ENCODE results near the gene CHMP2B. TPM values are rescaled to one million over a fixed set of nuclear protein-coding genes. Genes with fewer than 3 reads are reported as not detected.

CHMP2B gene
- total and polyA plus RNA-seq, 2 of the 4 experiments (the other 2 are of a cell fraction): 6.8 to 14.0 TPM

GRCh38 chr3:87199628-87200027, 27.5 kb upstream of the CHMP2B start:
- no peak overlapping the region for H3K23ac ChIP-seq (ENCODE audit: low read depth, low read length)
- no peak overlapping the region for H4K5ac ChIP-seq (ENCODE audit: low read depth, low read length)
- H3K56ac ChIP-seq (ENCODE audit: extremely low read depth, insufficient read depth, low read length): no peak overlapping the region
- H3K27me3 ChIP-seq (ENCODE audit: control insufficient read depth, insufficient read depth, low read length): no peaks in the 10 kb centered on the region
- no peak overlapping the region for H3K9ac ChIP-seq (ENCODE audit: low read depth, low read length)
- CTCF ChIA-PET: no interaction called here
- TF ChIP-seq NFE2L2 (IDR thresholded peaks at IDR 0.05; ENCODE audit: low read depth, low read length) (no peak), ELK1 (IDR thresholded peaks at IDR 0.05; ENCODE audit: borderline replicate concordance, low read depth, low read length) (no peak), MAZ (IDR thresholded peaks at IDR 0.05; ENCODE audit: borderline replicate concordance, low read depth, low read length) (no peak), FOS (IDR thresholded peaks at IDR 0.05; ENCODE audit: low read depth, low read length) (no peak), MAFK (IDR thresholded peaks at IDR 0.05; ENCODE audit: low read depth, low read length) (no peak), RAD21 (IDR thresholded peaks at IDR 0.05; ENCODE audit: low read length) (no peak), RFX5 (IDR thresholded peaks at IDR 0.05; ENCODE audit: low read depth, low read length) (no peak), CTCF (conservative IDR thresholded peaks at IDR 0.05; ENCODE audit: low read depth, low read length) (no peak), MXI1 (IDR thresholded peaks at IDR 0.05; ENCODE audit: borderline replicate concordance, low read depth, low read length) (no peak), BHLHE40 (IDR thresholded peaks at IDR 0.05; ENCODE audit: low read depth, low read length) (no peak), POLR2A (IDR thresholded peaks at IDR 0.05; ENCODE audit: low read depth, low read length) (no peak), CEBPB (IDR thresholded peaks at IDR 0.05; ENCODE audit: low read depth, low read length) (no peak), CHD1 (IDR thresholded peaks at IDR 0.05; ENCODE audit: low read depth, low read length) (no peak), SMC3 (IDR thresholded peaks at IDR 0.05; ENCODE audit: low read depth, low read length) (no peak), USF2 (IDR thresholded peaks at IDR 0.05; ENCODE audit: low read depth, low read length) (no peak), RCOR1 (IDR thresholded peaks at IDR 0.05; ENCODE audit: insufficient replicate concordance, low read length) (no peak)
- in situ Hi-C loops (cut with MboI; ENCODE audit: low sequenced_read_pairs): no loop called here
- H3K4ac ChIP-seq (ENCODE audit: low read depth, low read length): no peak overlapping the region
- no peaks in the 10 kb centered on the region for H3K9me3 ChIP-seq (ENCODE audit: control insufficient read depth, insufficient read depth, low read length)
- intact Hi-C loops (cut with micrococcal nuclease): no loop called here
- no peak overlapping the region for H3K4me3 ChIP-seq (ENCODE audit: insufficient read depth, low read depth, low read length)
- dilution Hi-C loops (cut with HindIII; ENCODE audit: low sequenced_read_pairs, unreplicated experiment): no loop called here
- no peak overlapping the region for H3K18ac ChIP-seq (ENCODE audit: low read depth, low read length)
- no peak overlapping the region for H2BK15ac ChIP-seq (ENCODE audit: low read depth, low read length)
- ATAC-seq (ENCODE audit: low read depth) (no peak), DNase-seq (no peak)
- H2AK9ac ChIP-seq (replicated peaks; ENCODE audit: low read depth, low read length, poor library complexity): no peak overlapping the region
- POLR2A ChIA-PET (ENCODE audit: unreplicated experiment): no interaction called here
- no peak overlapping the region for H2BK5ac ChIP-seq (ENCODE audit: low read depth, low read length, poor library complexity, severe bottlenecking)
- no peaks in the 10 kb centered on the region for H3K9me1 ChIP-seq (ENCODE audit: insufficient read depth, low read length)
- no peaks in the 10 kb centered on the region for H3K79me1 ChIP-seq (ENCODE audit: low read depth in 1 of 2, low read length in 2 of 2)
- no peaks in the 10 kb centered on the region for H4K20me1 ChIP-seq (ENCODE audit: insufficient read depth, low read length)
- no peak overlapping the region for H2AFZ ChIP-seq (replicated peaks; ENCODE audit: low read length, poor library complexity)
- no peak overlapping the region for H2BK120ac ChIP-seq (ENCODE audit: low read depth, low read length)
- H3K27ac ChIP-seq (ENCODE audit: insufficient read depth, low read length): no peak overlapping the region
- no peaks in the 10 kb centered on the region for H3K4me1 ChIP-seq (ENCODE audit: control insufficient read depth, insufficient read depth, low read length)
- no peak overlapping the region for H2AK5ac ChIP-seq (ENCODE audit: low read depth, low read length)
- no peak overlapping the region for H4K91ac ChIP-seq (ENCODE audit: insufficient read depth, low read depth, low read length)
- H3K36me3 ChIP-seq (ENCODE audit: control insufficient read depth, insufficient read depth, low read length): no peaks in the 10 kb centered on the region
- WGBS, 2 experiments (ENCODE audit: extremely low coverage in 2 of 2, insufficient read length in 1 of 2): no CpG with 5 or more reads among the region's 2 CpGs
- no peak overlapping the region for H4K8ac ChIP-seq (ENCODE audit: low read depth in 2 of 2, low read length in 2 of 2)
- H3K4me2 ChIP-seq (ENCODE audit: low read depth, low read length): no peak overlapping the region
- BruUV-seq (replicated peaks): no TSS peak
- H2BK20ac ChIP-seq (ENCODE audit: low read depth, low read length): no peak overlapping the region
- H3K14ac ChIP-seq (replicated peaks; ENCODE audit: low read depth, low read length): no peak overlapping the region
